Endodermal cell (in vitro differentiated cells): ENCODE results near the gene ACTN4. TPM values are rescaled to one million over a fixed set of nuclear protein-coding genes. Genes with fewer than 3 reads are reported as not detected.
A peak's percentile ranks its signal among the peaks of the same experiment; 100 is the strongest.

Source experiments
- DNase-seq: peaks from one replicate; pipeline ENCODE4 v3.0.0-alpha.2; 2017
- H3K27ac ChIP-seq: 2 replicates; pipeline ENCODE4 v1.5.1; 2013; ENCODE audit warnings: mild to moderate bottlenecking, low read depth, low read length, moderate library complexity
- H3K27me3 ChIP-seq: 2 replicates; pipeline ENCODE4 v1.6.1; 2013; ENCODE audit warnings: mild to moderate bottlenecking, low read length, moderate library complexity; ENCODE audit not compliant: insufficient read depth, control insufficient read depth, poor library complexity, severe bottlenecking
- H3K36me3 ChIP-seq: 2 replicates; pipeline ENCODE4 v1.7.0; 2013; ENCODE audit warnings: mild to moderate bottlenecking, low read length, moderate library complexity; ENCODE audit not compliant: control insufficient read depth, insufficient read depth
- H3K4me1 ChIP-seq: one replicate; pipeline ENCODE4 v1.7.0; 2013; ENCODE audit warnings: low read length; ENCODE audit not compliant: control insufficient read depth, insufficient read depth
- H3K4me3 ChIP-seq: 2 replicates; pipeline ENCODE4 v1.5.1; 2013; ENCODE audit warnings: mild to moderate bottlenecking, low read length, moderate library complexity
- H3K9ac ChIP-seq: 2 replicates; pipeline ENCODE4 v1.6.1; 2013; ENCODE audit warnings: mild to moderate bottlenecking, low read length, moderate library complexity; ENCODE audit not compliant: poor library complexity, severe bottlenecking; ENCODE audit errors: extremely low read depth
- H3K9me3 ChIP-seq: 2 replicates; pipeline ENCODE4 v1.6.1; 2013; ENCODE audit warnings: mild to moderate bottlenecking, low read length, moderate library complexity; ENCODE audit not compliant: control insufficient read depth
- H3K27ac Mint-ChIP-seq: 2 replicates; pipeline ENCODE4 v1.8.0; 2020; ENCODE audit warnings: mixed read lengths
- H3K27me3 Mint-ChIP-seq: 2 replicates; pipeline ENCODE4 v1.8.0; 2021; ENCODE audit warnings: mild to moderate bottlenecking, mixed read lengths; ENCODE audit not compliant: insufficient read depth
- H3K36me3 Mint-ChIP-seq: 2 replicates; pipeline ENCODE4 v1.8.0; 2020; ENCODE audit warnings: low read depth, mixed read lengths
- H3K4me1 Mint-ChIP-seq: 2 replicates; pipeline ENCODE4 v1.8.0; 2020; ENCODE audit warnings: mixed read lengths
- H3K4me3 Mint-ChIP-seq: 2 replicates; pipeline ENCODE4 v1.8.0; 2020; ENCODE audit warnings: mild to moderate bottlenecking, moderate library complexity, mixed read lengths
- H3K9me3 Mint-ChIP-seq: 2 replicates; pipeline ENCODE4 v1.8.0; 2020; ENCODE audit warnings: mild to moderate bottlenecking, mixed read lengths
- CTCF ChIP-seq: fragments of 200-600 bp; sonication (generic); conservative IDR thresholded peaks from 2 replicates; pipeline ENCODE4 v1.5.0; 2021; ENCODE audit warnings: antibody characterized with exemption, mild to moderate bottlenecking
- WGBS, 2 experiments: methylation state at CpG; one replicate each; pipeline versions ENCODE4 v1.1.5 to v1.1.7; 2013; ENCODE audit warnings: missing lambda C conversion rate in 2 of 2, mixed read lengths in 1 of 2; ENCODE audit not compliant: insufficient coverage in 1 of 2, insufficient read length in 1 of 2; 5-methylcytosine and 5-hydroxymethylcytosine counted together
- total RNA-seq, 2 donors: library from RNA; stranded (reverse); fragmentation: NEBNext Ultra II Directional in 1 of 2; extraction: Animal tissue kit (Norgen Biotek cat#: 25700) in 1 of 2; gene quantifications; 2 replicates in 1 of 2; 3 replicates in 1 of 2; pipeline ENCODE4 v1.2.1, GENCODE V29; 2021

Gene ACTN4
- total RNA-seq, 2 donors from 2014 or later, result 378 to 437 TPM

GRCh38 chr19:38691938-38692457 is 44.5 kb downstream of the ACTN4 start:
- no peaks in the 10 kb centered on the region for H3K9me3 Mint-ChIP-seq
- no peak for TF ChIP-seq CTCF
- H3K4me3 Mint-ChIP-seq, result no peak overlapping the region
- peaks cover 61% of the 10 kb centered on the region for H3K36me3 ChIP-seq
- H3K36me3 Mint-ChIP-seq, result peaks cover 45% of the 10 kb centered on the region
- H3K4me3 ChIP-seq, result no peak overlapping the region
- no peaks in the 10 kb centered on the region for H3K9me3 ChIP-seq
- H3K9ac ChIP-seq, result no peak overlapping the region
- 94 to 97% methylated on average over 11 to 15 of the region's 15 CpGs for WGBS, 2 experiments
- no peaks in the 10 kb centered on the region for H3K27me3 ChIP-seq
- DNase-seq, result no peak
- H3K27me3 Mint-ChIP-seq, result no peaks in the 10 kb centered on the region
- H3K4me1 ChIP-seq, result peaks cover 10% of the 10 kb centered on the region
- H3K27ac ChIP-seq, result peak overlapping the region; percentile 89
- H3K4me1 Mint-ChIP-seq, result peaks cover 20% of the 10 kb centered on the region
- peak overlapping the region; percentile 94 for H3K27ac Mint-ChIP-seq

- no peak for TF ChIP-seq CTCF
- Histone ChIP-seq H3K9ac (no peak overlapping the region), H3K27ac (peak overlapping the region; percentile 89), H3K36me3 (peaks cover 59% of the 10 kb centered on the region), H3K4me3 (no peak overlapping the region), H3K27me3 (no peaks in the 10 kb centered on the region), H3K4me1 (peaks cover 10% of the 10 kb centered on the region), H3K9me3 (no peaks in the 10 kb centered on the region)
- H3K27me3 Mint-ChIP-seq, result no peaks in the 10 kb centered on the region
- H3K36me3 Mint-ChIP-seq, result peaks cover 40% of the 10 kb centered on the region
- peak overlapping the region; percentile 94 for H3K27ac Mint-ChIP-seq
- H3K4me1 Mint-ChIP-seq, result peaks cover 24% of the 10 kb centered on the region
- H3K4me3 Mint-ChIP-seq, result no peak overlapping the region
- 75 to 90% methylated on average over 17 to 25 of the region's 25 CpGs for WGBS, 2 experiments
- DNase-seq, result no peak
- H3K9me3 Mint-ChIP-seq, result no peaks in the 10 kb centered on the region
These were observed 45.3 kb downstream of the ACTN4 start for GRCh38 chr19:38692458-38693379.

GRCh38 chr19:38693380-38694223 is 46.2 kb downstream of the ACTN4 start:
- Mint-ChIP-seq H3K4me3 (no peak overlapping the region), H3K36me3 (peaks cover 36% of the 10 kb centered on the region)

More at GRCh38 chr19:38693380-38694223, 46.2 kb downstream of the ACTN4 start:
- H3K4me1 ChIP-seq, result peaks cover 10% of the 10 kb centered on the region
- DNase-seq, result peak; percentile 84
- peak overlapping the region; percentile 94 for H3K27ac Mint-ChIP-seq
- H3K4me1 Mint-ChIP-seq, result peaks cover 33% of the 10 kb centered on the region
- no peaks in the 10 kb centered on the region for H3K27me3 Mint-ChIP-seq
- H3K27ac ChIP-seq, result peak overlapping the region; percentile 89
- H3K9me3 ChIP-seq, result no peaks in the 10 kb centered on the region
- no peaks in the 10 kb centered on the region for H3K9me3 Mint-ChIP-seq
- no peak overlapping the region for H3K9ac ChIP-seq
- no peaks in the 10 kb centered on the region for H3K27me3 ChIP-seq
- TF ChIP-seq CTCF, result no peak
- H3K4me3 ChIP-seq, result no peak overlapping the region
- 62 to 79% methylated on average over 7 to 19 of the region's 19 CpGs for WGBS, 2 experiments
- H3K36me3 ChIP-seq, result peaks cover 54% of the 10 kb centered on the region
